Right kidney (tissue), 1 donor: ENCODE results near the gene TMEM17.

ENCODE experiments used
- DNase-seq: peaks from one replicate; pipeline ENCODE4 v3.0.0-alpha.2; 2016

The TMEM17 gene

DNA sequence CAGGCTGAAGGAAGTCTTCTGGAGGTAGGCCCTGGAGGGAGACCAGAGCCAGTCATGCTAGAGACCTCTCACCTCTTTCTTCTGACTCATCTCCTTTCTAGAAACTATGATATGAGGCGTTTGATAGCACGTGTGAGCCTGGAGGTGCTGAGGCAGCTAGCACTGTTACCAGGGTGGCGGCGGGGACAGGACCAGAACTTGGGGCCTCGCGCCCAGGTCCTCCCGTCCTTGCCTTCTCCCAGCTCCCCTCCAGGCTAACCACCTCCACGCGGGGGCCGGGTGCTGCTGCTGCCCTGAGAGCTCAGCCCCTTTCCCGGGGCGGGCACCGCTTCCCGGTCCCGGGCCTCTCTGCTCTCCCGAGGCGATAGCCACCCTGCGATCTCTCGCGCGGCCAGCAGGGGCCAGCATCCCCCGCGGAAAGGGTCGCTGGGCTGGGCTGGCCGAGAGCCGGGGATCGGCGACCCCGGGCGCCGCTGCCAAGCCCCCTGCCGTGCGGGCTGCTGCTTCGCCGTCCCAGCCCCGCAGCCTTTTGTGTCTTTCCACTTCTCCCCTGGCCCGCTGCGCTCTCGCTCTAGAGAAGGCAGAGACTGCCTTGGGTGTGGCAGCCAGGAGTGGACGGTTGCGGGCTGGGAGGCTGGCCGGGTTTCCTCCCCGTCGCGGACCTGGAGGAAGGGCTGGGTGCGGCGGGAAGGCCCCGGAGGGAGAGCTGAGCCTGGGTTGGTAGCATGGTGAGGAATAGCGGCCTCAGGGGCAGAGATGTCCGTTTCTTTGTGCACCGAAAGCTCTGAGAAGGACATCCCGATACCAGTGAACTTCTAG lies 49.1 kb downstream of the TMEM17 start:
- peak; percentile 94 for DNase-seq

DNA sequence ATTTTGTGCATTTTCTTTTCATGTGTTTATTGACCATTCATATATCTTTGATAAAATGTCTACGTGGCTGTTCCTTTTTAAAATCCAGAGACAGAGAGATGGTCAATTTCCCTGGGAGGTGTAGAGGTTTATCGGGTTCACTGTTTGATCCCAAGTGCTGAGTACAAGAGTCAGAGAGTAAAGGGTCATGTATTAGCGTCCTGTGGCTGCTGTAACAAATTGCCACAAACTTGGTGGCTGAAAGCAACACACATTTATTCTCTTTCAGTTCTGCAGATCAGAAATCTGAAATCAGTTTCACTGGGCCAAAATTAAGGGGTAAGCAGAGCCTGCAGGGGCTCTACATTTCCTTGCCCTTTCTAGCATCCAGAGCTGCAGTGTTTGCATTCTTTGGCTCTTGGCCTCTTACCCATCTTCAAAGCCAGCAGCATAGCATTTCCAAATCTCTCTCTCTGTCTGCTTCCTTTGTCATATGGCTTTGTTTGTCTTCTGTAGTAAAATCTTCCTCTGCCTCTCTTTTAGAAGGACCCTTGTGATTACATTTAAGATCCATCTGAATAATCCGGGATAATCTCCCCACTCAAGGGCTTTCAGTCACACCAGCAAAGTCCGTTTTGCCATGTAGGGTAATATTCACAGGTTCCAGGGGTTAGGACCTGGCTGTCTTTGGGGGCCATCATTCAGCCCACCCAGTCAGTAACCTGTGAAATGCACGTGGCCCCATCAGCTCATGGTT lies 49.9 kb downstream of the TMEM17 start:
- DNase-seq: no peak

DNA sequence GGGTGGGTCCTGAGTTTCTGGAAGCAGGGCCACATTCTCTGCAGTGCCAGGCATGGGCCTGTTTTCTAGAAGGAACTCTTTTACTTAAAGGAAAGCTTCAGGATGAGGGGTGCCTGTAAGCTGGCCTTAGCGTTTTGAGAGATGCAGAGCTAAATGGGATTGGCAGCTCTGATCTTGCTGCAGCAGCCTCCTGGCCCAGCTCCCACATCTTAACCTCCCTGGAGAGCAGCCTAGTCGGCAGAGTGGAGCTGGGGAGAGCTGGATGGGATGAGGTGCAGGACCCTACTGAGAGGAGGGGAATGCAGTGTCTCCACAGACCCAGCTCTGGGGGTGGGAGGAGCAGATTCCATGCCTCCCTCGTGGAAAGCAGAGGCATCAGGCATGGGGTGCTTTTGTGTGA lies 52.0 kb downstream of the TMEM17 start:
- no peak for DNase-seq

DNA sequence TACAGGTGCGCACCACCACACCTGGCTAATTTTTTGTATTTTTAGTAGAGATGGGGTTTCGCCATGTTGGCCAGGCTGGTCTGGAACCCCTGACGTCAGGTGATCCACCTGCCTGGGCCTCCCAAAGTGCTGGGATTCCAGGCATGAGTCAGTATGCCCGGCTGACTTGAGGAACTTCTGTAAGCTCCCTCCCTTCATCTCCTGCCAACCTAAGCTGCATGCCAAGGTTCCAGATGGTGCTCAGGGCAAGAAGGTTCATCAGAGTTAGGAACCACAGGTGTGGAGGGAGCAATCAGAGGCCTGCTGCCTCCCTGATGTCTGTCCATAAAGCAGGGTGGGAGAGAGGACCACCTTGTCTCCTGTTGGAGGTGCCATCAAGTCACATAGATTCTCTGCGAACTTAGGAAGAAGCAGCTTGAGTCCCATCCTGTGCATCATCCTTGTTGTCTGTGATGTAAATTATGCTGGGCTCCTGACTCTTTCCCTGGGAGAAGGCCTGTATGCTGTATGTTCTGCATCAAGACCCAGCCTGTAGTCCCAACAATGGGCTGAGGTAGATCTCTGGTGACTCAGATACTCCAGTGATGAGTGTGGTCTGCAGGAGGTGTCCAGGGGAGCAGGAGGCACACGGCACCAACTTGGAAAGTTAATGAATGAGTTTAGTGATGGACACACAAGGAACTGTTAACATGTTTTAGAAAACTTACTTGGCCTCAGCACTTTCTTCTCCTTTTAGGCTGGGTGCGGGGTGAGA lies 53.1 kb downstream of the TMEM17 start:
- DNase-seq: no peak

DNA sequence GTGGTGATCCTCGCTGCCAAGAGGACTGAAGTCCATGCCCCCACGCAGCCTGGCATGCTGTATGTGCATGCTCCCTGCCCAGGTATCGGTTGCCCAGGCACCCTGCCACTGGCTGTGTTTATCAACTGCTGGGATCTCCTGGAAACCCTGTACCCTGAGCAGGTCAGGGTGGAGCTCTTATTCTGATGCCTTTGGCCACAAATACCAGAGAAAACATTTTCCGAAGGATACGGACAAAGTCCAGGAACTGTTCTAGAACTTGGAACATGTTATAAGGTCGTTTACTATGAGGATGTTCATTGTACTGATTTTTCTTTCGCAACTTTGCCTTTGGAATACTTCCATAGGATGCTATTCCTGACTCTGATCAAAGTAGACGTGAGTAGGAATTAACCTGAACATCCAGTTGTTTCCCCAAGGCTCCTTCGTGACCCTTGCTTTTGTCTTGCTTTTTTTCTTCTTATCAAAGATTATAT lies 55.2 kb downstream of the TMEM17 start:
- DNase-seq: no peak
